Endothelial cell of umbilical vein (primary cell): ENCODE measurements around the gene FANCI. TPM values are rescaled to one million over a fixed set of nuclear protein-coding genes. Genes with fewer than 3 reads are reported as not detected.

Experiments
- BruUV-seq: library from RNA; stranded (reverse); fragments of 400-500 nt; replicated peaks from 2 replicates; lab custom pipeline; 2021; lab: Mats Ljungman, UMichigan
- CTCF ChIA-PET: fragments of 300-600, 350-600 bp; sonication (Branson Sonifier 250); formaldehyde crosslinking; loops from one replicate; lab custom pipeline; 2021; ENCODE audit warnings: antibody characterized with exemption, inconsistent platforms; lab: Charles Lee
- POLR2A ChIA-PET: fragments of 300-600, 350-600 bp; sonication (Branson Sonifier 250); formaldehyde crosslinking; loops from one replicate; lab custom pipeline; 2021; ENCODE audit warnings: antibody characterized with exemption, inconsistent platforms; lab: Charles Lee
- DNase-seq: peaks from one replicate; pipeline ENCODE4 v3.0.0-alpha.2; 2011; ENCODE audit warnings: low read depth, low spot score
- FAIRE-seq: peaks from 2 replicates; lab custom pipeline; 2011; peaks lifted over from hg19 to GRCh38; lab: Jason Lieb, UNC
- H2AFZ ChIP-seq: 2 replicates; pipeline ENCODE4 v1.6.0; 2012; ENCODE audit warnings: low read depth, low read length, control low read depth, inconsistent platforms
- H3K27ac ChIP-seq: 2 replicates; pipeline ENCODE4 v1.5.1; 2011; ENCODE audit warnings: low read depth, mild to moderate bottlenecking, control low read depth, low read length, moderate library complexity; ENCODE audit not compliant: insufficient read depth
- H3K27me3 ChIP-seq, 2 experiments: 2 replicates each; pipeline versions ENCODE4 v1.6.0 to v1.6.1; 2011; ENCODE audit warnings: low read length in 2 of 2, mixed read lengths in 1 of 2; ENCODE audit not compliant: control insufficient read depth in 2 of 2, insufficient read depth in 2 of 2
- H3K36me3 ChIP-seq, 2 experiments: 2 replicates in 1 of 2; 3 replicates in 1 of 2; pipeline ENCODE4 v1.5.1; 2011; ENCODE audit warnings: low read length in 2 of 2, mild to moderate bottlenecking in 1 of 2, moderate library complexity in 1 of 2; ENCODE audit not compliant: control insufficient read depth in 2 of 2, insufficient read depth in 2 of 2; ENCODE audit errors: extremely low read depth in 1 of 2
- H3K4me1 ChIP-seq: 3 replicates; pipeline ENCODE4 v1.5.1; 2011; ENCODE audit warnings: mild to moderate bottlenecking, low read length; ENCODE audit not compliant: control insufficient read depth, insufficient read depth; ENCODE audit errors: extremely low read depth
- H3K4me2 ChIP-seq: 2 replicates; pipeline ENCODE4 v1.6.1; 2011; ENCODE audit warnings: low read length, control low read depth, mixed read lengths; ENCODE audit not compliant: insufficient read depth
- H3K4me3 ChIP-seq, 3 experiments: fragments of 200-600 bp in 1 of 3; sonication (generic), shearing (Covaris generic) in 1 of 3; replicated peaks in 1 of 3; 2 replicates each; pipeline ENCODE4 v1.5.1; 2011 to 2016; ENCODE audit warnings: control low read depth in 3 of 3, low read length in 3 of 3, mild to moderate bottlenecking in 2 of 3, inconsistent platforms in 1 of 3, low read depth in 1 of 3, moderate library complexity in 1 of 3; ENCODE audit not compliant: insufficient read depth in 1 of 3
- H3K79me2 ChIP-seq: 2 replicates; pipeline ENCODE4 v1.6.0; 2012; ENCODE audit warnings: low read length, inconsistent platforms; ENCODE audit not compliant: control insufficient read depth, insufficient read depth
- H3K9ac ChIP-seq: replicated peaks from 2 replicates; pipeline ENCODE3; 2011; ENCODE audit warnings: low read length, control low read depth; ENCODE audit not compliant: insufficient read depth; ENCODE audit errors: extremely low read depth
- H3K9me1 ChIP-seq: replicated peaks from 3 replicates; pipeline ENCODE4 v1.6.0; 2011; ENCODE audit warnings: mild to moderate bottlenecking, low read length; ENCODE audit not compliant: control insufficient read depth, insufficient read depth; ENCODE audit errors: extremely low read depth
- H3K9me3 ChIP-seq: replicated peaks from 2 replicates; pipeline ENCODE4 v1.5.1; 2012; ENCODE audit warnings: low read length, inconsistent platforms; ENCODE audit not compliant: control insufficient read depth, insufficient read depth
- H4K20me1 ChIP-seq: replicated peaks from 2 replicates; pipeline ENCODE3; 2011; ENCODE audit warnings: mild to moderate bottlenecking, low read length; ENCODE audit not compliant: control insufficient read depth, insufficient read depth; ENCODE audit errors: extremely low read depth
- EZH2 ChIP-seq: IDR thresholded peaks from 2 replicates; pipeline ENCODE4 v1.6.1; 2012; ENCODE audit warnings: borderline replicate concordance, low read depth, mild to moderate bottlenecking, moderate library complexity, low read length, inconsistent platforms; ENCODE audit not compliant: severe bottlenecking
- FOS ChIP-seq: IDR thresholded peaks from 2 replicates; pipeline ENCODE4 v1.6.1; 2011; ENCODE audit warnings: mild to moderate bottlenecking, low read length, moderate library complexity, borderline replicate concordance; ENCODE audit not compliant: insufficient read depth
- GATA2 ChIP-seq: IDR thresholded peaks from 2 replicates; pipeline ENCODE4 v1.7.0; 2011; ENCODE audit warnings: low read depth, mild to moderate bottlenecking, moderate library complexity, mixed read lengths, low read length; ENCODE audit not compliant: insufficient read length, insufficient read depth
- JUN ChIP-seq: IDR thresholded peaks from 2 replicates; pipeline ENCODE4 v1.6.1; 2011; ENCODE audit warnings: borderline replicate concordance, low read depth; ENCODE audit not compliant: insufficient read length, insufficient read depth
- MYC ChIP-seq: IDR thresholded peaks from one replicate; pipeline ENCODE4 v1.6.1; 2011; ENCODE audit warnings: mild to moderate bottlenecking, low read depth, low read length
- POLR2A ChIP-seq: IDR thresholded peaks from 2 replicates; pipeline ENCODE4 v1.6.1; 2012; ENCODE audit warnings: low read depth, mild to moderate bottlenecking, control low read depth, low read length
- POLR2AphosphoS5 ChIP-seq: IDR thresholded peaks from 2 replicates; pipeline ENCODE4 v1.6.1; 2012; ENCODE audit warnings: low read depth, mild to moderate bottlenecking, control low read depth, low read length, moderate library complexity; ENCODE audit not compliant: insufficient read depth
- dilution Hi-C: fragments of 300-500 bp; cut with MboI; formaldehyde crosslinking; loops from one replicate; pipeline ENCODE4 v1.15.0; 2019; ENCODE audit warnings: low sequenced_read_pairs; ENCODE audit not compliant: extremely low pct_ligation_motif_present
- intact Hi-C: fragments of 100-400 bp; cut with micrococcal nuclease; formaldehyde crosslinking; loops from one replicate; pipeline ENCODE4 v1.10.0; 2022
- polyA plus RNA-seq, 4 experiments: library from polyadenylated mRNA; depleted of rRNA in 3 of 4; stranded (reverse) in 3 of 4; unstranded in 1 of 4; fragments of >200 nt; gene quantifications; 2 replicates each; pipeline versions ENCODE4 v1.2.1 to v1.2.3, GENCODE V29; 2011 to 2012; ENCODE audit warnings: missing spikeins in 1 of 4
- total RNA-seq: library from RNA; stranded (reverse); gene quantifications from 2 replicates; pipeline ENCODE4 v1.2.3, GENCODE V29; 2021
- TF ChIP-seq, protein P1 (sequence below), 2 donors: IDR thresholded peaks; 1 replicate in 1 of 2; 2 replicates in 1 of 2; pipeline ENCODE4 v1.5.1; 2011; ENCODE audit warnings: low read length in 2 of 2, mild to moderate bottlenecking in 2 of 2, moderate library complexity in 2 of 2, control low read depth in 1 of 2, inconsistent platforms in 1 of 2, low read depth in 1 of 2; ENCODE audit not compliant: insufficient read depth in 1 of 2; ENCODE audit errors: extremely low read depth in 1 of 2
- TF ChIP-seq, protein P2 (sequence below): IDR thresholded peaks from 2 replicates; pipeline ENCODE4 v1.6.1; 2011; ENCODE audit not compliant: insufficient read depth, insufficient read length

FANCI gene
- total and polyA plus RNA-seq, 2 donors (not counting 3 experiments of a cell fraction or from before 2014, with no cell fraction given): 10.8 to 74.7 TPM

DNA sequence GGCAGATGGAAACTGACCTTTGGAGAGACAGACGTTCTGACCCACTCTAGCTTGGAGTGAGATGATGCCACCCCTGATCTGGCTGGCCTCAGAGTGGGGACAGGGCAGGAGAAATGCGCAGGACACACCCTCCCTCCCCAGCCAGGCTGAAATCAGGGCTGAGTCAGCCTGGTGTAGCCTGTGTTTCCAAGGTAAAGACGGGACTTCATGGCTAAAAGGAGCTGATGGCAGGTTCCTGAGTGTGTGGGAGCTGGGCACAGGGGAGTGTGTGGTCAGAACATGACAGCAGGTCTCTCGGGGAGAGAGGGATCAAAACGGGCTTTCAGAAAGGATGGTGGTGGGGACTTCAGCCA lies 105.4 kb downstream of the FANCI start:
- Histone ChIP-seq H2AFZ (no peak overlapping the region), H3K9me3 (no peaks in the 10 kb centered on the region), H3K79me2 (no peaks in the 10 kb centered on the region), H3K4me1 (no peaks in the 10 kb centered on the region), H4K20me1 (no peaks in the 10 kb centered on the region), H3K36me3 (no peaks in the 10 kb centered on the region), H3K27ac (no peak overlapping the region), H3K4me2 (no peak overlapping the region), H3K9ac (no peak overlapping the region), H3K4me3 (no peak overlapping the region), H3K9me1 (no peaks in the 10 kb centered on the region), H3K27me3 (peaks cover 10 to 15% of the 10 kb centered on the region in 2 experiments)
- intact Hi-C loops: no loop called here
- no peak for FAIRE-seq
- ChIA-PET CTCF (interaction anchor here (0.9 to 8.0 kb wide), 2 partner anchors 8 to 81 kb away, joined by 3 to 62 read pairs; no protein-coding TSS in a partner anchor), POLR2A (no interaction called here)
- DNase-seq: no peak
- dilution Hi-C loops: no loop called here
- TF ChIP-seq EZH2 (no peak), GATA2 (no peak), JUN (no peak), MYC (no peak), POLR2A (no peak), POLR2AphosphoS5 (no peak), FOS (no peak)
- TF ChIP-seq, protein P1, sequence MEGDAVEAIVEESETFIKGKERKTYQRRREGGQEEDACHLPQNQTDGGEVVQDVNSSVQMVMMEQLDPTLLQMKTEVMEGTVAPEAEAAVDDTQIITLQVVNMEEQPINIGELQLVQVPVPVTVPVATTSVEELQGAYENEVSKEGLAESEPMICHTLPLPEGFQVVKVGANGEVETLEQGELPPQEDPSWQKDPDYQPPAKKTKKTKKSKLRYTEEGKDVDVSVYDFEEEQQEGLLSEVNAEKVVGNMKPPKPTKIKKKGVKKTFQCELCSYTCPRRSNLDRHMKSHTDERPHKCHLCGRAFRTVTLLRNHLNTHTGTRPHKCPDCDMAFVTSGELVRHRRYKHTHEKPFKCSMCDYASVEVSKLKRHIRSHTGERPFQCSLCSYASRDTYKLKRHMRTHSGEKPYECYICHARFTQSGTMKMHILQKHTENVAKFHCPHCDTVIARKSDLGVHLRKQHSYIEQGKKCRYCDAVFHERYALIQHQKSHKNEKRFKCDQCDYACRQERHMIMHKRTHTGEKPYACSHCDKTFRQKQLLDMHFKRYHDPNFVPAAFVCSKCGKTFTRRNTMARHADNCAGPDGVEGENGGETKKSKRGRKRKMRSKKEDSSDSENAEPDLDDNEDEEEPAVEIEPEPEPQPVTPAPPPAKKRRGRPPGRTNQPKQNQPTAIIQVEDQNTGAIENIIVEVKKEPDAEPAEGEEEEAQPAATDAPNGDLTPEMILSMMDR (IDR thresholded peaks at IDR 0.05; ENCODE audit: extremely low read depth in 1 of 2, insufficient read depth in 1 of 2, low read depth in 1 of 2, low read length in 2 of 2): no peak
- TF ChIP-seq, protein P2, sequence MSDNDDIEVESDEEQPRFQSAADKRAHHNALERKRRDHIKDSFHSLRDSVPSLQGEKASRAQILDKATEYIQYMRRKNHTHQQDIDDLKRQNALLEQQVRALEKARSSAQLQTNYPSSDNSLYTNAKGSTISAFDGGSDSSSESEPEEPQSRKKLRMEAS: no peak
- no TSS peak for BruUV-seq
